ENCODE data around the gene CLK2.
"Not testable (repeated sequence)": the region's sequence is repeated elsewhere in the genome, so short reads cannot be mapped to it uniquely, and the experiment has no call there.

The CLK2 gene

DNA sequence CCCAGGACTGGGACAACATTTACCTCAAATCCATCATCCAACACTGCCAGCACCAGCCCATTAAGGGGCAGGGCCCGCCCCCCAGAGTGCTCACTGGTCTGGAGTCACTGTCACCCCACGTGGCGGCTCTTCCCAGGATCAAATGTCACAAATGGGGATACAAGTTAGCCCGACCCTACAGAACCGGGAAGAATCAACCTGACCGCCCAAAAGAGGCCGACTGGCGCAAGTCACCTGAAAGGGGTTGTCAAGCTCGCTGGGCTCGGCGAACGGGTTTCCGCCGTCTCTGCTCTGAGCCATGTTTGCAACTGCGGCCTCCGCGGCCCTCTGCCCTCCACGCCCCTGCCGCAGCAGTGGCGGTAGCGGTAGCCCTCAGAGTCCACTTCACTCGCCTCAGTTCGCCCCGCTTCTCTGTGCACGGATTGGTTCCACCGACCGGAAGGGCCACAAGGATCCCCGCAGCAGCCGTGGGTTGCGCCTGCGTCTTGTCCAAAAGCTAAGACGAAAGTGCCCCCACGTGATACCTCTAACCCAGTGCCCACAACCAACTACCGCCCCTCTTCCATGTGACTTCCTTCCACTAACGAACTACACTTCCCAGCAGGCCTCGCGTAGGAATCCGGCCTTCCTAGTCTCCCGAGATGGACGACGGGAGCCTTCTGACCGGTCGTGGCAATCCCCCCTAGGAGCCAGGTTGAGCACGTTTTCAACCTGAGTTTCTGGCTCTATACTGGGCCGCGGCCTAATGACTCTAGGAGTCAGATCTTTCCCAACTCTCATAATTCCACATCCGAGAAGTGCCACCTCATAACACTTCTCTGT is 11.2 kb downstream of the CLK2 start, which contains the start of gene SCAMP3:
TSS of gene SCAMP3 (minus strand) at position 509 of the 822 bp plus-strand sequence. CDS start at position 300, 209 bp downstream.
- peak; percentile 84 to 94 for DNase-seq

DNA sequence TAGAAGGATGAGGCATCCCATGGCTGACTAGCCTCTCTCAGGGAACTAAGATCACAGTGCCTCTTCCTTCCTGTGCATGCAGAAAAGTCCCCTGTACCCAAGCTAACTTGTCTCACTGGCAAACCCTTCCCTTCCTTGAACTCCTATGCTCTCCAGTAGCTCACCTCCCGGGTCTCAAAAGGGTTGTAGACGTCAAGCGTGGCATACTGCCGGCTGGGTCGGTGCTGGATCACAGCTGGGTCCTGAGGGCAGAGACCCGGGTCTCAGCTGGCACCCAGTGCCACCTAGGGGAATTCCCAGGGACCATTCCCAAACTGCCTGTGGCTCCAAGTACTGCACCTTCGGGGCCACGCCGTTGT is 11.8 kb downstream of the CLK2 start:
- no peak for DNase-seq

DNA sequence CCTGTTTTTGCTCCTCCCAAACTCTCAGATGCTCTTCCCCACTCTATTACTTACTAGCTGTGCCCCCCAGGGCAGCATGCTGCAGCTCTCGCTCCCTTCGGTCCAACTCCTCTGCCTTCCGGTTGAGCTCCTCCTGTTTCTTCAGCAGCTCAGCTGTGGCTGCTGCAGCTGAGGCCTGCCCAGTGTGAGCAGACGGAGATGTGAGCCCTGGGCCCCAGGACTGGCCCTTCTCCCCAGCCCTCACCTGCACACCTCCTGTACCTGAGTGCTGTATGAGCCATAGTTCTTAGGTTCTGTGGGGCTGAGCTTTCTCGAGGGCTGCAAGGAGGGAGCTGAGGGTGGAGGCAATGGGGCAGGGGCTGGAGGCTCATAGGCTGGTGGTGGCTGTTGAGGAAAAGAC is 13.0 kb downstream of the CLK2 start:
- DNase-seq = no peak

DNA sequence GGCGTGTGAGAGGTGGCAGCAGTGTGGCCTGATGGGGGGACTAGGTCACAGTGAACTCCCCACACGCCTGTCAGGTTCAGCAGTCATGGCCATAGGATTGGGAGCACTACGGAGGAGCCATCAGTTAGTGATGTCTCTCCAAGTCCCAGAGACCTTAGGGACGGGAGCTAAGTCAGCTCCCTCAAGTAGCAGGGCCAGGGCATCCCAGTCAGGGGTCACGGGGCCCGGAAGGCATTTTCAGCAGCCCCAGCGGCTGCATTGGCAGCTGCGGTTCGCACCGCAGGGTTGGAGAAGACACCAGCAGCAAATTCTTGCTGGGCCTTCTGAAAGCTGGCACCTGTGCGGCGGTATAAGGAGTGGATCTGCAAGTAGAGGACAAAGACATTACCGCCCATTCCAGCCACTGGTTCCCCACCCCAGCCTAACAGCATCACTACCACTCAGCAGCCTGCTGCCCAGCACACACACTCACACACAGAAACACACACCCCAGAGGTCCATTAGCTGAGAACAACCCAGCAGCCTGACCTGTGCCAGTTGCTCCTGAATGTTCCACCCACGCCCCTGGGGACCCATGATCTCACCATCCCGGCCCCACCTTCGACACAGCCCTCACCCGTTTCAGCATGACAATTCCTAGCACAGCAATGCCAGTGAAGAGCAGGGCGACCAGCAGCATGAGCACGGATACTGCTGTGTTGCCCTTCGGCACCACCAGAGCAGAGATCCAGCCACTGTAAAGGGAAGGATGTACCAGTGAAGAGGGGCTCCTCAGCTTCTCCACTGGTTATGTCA is 17.0 kb downstream of the CLK2 start:
- no peak for DNase-seq

DNA sequence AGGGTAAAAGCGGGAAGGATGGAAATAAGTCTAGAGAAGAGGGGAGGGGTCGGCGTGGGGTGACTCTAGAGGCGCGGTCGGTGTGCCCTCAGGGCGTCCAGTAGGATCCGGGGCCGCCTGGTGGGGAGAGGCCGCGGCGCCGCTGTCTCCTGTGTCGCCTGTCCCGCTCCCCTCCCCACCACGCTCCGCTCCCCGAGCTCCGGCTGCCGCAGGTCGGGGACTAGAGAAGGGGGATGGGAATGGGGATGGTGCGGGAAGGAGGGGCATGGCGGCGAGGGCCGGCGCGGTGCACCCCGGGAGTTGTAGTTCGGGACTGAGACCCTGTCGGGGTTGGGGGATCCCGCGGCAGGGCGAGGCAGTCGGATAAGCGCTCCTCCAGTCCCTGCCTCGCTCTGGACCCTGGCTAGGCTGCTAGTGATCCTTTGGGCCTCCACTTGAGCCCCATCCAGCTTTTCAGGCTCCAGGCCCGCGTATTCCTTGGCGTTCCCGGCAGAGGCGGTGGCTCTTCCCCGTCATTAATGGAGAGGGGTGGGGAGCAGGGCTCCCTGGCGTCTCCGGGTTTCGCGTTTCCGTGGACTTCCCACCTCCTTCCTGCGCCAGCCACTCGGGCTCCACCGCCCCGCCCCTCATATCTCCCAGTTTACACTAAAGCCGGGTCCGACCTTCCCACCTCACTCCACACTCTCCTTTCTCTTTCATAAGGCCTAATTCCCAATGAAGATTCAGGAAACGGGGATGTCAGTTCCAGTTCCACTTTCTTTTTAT is 17.9 kb downstream of the CLK2 start, which contains the start of gene ENTREP3:
TSS of gene ENTREP3 (minus strand) at position 241 of the 765 bp plus-strand sequence. CDS start 606 bp downstream, outside the sequence.
- DNase-seq = peak; percentile 34 to 35

DNA sequence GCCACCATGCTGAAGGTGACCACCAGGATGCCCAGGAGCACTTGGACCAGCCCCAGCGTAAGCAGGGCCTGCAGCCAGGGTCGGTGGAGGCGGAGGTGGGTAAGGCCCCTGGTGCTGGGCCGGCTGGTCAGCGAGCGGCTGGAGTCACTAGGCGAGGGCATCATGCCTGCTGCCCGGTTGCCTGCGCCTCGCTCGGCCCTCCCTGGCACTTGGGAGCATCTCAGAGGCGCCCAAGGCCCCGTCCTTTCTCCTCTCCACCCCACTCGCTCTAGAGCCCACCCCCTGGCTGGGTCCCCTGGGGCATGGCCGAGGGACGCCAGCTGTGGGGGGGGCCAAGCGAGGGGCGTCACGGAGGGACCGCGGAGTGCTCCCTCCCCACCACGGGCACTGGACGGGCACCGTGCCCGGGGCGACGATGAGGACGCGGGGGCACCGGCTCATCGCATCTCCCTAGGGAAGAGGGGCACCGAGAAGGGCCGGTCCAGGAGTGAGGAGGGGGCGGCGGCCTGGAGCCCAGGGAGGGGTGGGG is 18.5 kb downstream of the CLK2 start:
- DNase-seq = no peak

DNA sequence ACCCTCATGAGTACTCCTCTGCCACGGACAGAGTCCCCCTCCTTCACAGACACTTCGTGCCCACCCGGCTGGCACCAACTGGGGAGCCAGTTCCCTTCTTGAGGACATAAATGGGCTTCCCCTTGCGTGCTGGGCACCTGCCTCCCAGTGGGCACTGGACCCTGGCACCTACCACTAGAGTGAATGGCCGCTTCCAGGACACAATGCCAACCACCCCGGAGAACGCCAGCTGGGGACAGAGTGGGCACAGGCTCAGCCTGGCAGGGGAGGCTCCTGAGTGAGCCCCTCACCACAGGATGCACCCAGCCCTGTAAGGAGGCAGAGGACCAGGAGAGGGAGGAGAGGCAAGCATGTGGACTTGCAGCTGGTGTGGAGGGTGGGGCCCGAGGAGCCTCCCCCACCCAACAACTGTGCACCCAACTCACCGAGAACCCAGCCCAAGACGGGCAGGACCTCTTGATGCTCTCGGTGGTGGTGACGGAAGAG is 19.0 kb downstream of the CLK2 start:
- no peak for DNase-seq

DNA sequence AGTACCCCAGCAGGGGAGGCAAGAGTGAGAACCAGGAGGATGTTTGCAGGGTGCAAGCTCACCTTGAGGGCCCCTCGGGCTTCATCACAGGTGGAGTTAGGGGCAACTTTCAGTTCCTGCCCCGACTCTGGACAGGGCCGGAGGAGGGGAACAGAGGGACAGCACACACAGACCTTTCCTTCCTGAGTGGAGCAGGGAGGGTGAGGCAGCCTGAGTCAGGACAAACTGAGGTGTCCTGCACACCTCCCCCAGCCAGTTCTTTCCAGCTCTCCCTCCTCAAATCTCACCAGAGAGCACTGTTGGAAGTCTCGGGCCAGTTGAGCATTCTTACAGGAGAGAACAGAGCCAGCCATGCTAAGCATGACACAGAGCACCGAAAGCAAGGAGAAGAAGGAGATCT is 19.5 kb downstream of the CLK2 start:
- no peak for DNase-seq

DNA sequence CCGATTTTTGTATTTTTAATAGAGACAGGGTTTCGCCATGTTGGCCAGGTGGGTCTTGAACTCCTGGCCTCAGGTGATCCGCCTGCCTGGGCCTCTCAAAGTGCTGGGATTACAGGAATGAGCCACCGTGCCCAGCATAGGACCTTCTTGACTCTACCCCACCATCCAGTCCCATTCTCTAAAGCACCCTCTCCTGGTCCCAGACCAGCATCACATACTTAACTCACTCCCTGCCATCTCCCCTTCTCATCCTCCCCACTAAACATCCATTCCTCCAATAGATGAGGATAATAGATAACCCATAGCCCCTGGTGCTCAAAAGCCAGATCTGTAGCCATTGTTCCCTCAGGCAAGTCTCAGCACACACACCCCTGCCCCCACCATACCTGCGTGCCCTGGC is 20.1 kb downstream of the CLK2 start:
- DNase-seq = no peak

DNA sequence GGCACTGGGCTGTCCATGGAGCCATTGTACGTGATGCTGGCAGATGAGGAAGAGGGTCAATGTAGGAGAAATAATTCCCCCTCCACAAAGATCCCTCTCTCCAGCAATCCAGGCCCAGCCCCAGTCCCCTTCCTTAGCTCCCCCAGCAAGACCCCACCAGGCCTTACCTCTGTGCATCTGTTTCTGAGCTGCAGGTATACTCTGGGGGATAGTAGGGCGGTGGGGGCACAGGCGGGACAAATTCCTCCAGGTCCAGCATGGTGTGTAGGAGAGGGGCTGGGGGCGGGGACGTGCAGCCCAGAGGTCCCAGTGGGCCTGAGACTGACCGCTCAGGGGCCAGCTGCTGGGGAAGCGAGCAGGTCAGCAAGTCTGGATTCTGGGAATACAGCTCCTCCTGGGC is 21.7 kb downstream of the CLK2 start:
- DNase-seq = no peak

DNA sequence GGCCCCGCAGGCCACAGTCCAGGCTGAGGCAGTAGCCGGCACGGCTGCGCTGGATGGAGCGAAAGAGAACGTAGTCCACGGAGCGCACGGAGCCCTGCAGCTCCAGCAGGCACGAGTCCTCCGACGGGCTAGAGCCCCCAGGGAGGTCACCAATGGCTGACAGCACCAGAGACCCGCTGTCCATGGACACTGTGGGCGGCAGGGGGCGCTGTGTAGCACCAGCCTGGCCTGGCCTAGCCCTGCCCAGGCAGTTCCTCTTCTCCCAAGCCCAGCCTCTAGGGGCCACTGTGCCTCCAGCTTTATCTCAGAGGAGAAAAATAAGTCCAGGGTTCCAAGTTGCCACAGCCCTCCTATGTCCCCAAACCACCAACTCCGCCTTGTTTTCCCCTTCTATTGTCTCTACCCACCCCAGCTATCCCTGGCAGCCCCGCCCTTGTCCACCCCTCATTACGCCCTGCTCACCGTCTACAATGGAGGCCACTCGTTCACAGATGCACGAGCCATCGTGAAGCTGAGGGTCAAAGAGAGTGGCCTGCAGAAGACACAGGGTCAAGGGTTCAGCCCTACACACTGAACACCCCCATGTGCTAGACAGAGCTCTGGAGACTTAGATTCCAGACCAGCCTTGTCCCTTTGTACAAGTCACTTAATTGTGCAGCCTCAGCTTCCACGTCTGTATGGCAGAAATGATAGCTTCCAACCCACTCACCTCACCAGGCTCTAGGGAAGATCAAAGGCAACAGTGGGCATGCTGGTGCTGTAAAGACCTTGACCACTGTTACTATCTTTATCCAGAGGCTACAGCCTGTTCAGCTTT is 22.5 kb downstream of the CLK2 start:
- peak; percentile 53 to 77 for DNase-seq

DNA sequence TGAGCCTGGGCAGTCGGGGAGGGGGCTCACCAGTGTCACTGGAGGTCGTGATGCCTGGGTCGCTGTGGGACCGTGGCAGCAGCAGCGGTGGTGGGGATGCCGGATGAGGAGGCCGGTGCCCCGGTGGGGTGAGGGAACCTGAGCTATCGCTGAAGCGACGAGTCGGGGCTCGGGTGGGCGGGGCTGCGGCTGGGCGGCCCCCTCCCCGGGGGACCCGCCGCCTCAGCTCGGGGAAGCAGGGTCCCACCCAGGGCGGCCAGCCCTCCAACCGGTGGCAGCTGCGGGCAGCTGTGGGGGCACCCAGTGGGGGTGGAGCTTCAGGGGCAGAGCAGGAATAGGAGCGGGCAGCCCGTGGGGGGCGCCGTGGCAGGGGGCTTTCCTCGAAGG is 23.1 kb downstream of the CLK2 start:
- no peak for DNase-seq

DNA sequence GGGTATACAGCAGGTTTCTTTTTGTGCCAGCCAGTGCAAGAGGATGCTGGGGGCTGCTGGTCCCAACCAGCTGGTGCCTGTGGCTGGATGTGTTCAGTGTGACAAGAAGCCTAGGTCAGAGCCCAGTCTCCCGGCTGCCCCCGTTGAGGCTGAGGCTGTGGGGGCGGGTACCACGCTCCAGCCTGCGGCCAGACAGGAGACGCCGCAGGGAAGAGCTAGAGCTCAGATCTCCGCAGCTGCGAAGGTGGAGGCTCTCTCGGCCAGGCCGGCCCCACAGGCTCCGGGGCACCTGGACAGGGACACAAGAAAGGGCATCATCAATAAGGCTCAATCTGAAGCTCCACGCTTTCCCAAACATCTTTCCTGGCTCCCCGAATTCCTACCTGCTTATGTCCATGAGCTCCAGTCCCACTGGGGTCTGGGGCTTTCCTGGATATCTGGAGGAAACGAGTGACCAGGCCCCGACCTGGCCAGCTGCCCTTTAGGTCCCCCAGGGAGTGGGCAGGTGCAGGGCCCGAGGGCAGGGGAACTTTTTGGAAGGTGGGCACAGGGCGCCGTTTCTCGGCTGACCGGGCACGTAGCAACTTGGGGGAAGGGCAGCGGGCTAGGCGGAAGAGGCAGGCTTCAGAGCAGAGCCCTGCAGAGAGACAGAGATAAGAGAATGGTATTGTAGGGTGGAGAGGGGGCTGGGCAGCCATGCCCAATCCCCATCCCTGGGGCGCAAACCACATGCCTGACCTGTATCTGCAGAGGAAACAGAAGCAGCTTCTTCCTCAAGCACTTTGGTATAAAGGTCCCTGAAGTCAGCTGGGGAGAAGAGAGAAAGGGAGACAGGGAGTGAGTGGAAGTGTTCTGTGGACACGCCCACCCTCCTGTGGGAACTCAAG is 25.4 kb downstream of the CLK2 start:
- no peak for DNase-seq

DNA sequence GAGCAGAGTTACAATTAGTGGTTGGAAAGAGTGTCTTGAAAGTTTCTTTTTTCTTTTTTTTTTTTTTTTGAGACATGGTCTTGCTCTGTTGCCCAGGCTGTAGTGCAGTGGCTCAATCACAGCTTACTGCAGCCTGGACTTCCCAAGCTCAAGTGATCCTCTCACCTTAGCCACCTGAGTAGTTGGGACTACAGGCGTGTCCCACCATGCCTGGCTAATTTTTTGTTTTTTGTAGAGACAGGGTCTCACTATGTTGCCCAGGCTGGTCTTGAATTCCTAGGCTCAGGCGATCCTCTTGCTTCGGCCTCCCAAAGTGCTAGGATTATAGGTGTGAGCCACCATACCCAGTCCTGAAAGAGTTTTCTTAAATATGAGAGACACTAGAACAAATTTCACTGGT is 26.5 kb downstream of the CLK2 start:
- DNase-seq = not testable (repeated sequence)

DNA sequence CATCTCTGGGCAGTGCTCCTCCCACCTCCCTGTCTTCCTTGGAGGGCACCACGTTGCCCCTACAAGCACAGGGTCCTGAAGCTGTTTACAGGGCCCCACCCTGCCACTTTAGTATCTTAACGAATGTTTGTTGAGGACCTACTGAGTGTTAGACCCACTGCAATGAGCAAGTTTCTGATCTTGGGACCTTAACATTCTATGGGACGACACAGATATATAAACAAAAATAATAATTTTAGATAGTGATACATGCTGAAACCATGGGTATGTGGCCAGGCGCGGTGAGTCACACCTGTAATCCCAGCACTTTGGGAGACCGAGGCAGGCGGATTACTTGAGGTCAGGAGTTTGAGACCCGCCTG is 28.2 kb downstream of the CLK2 start:
- no peak for DNase-seq

DNA sequence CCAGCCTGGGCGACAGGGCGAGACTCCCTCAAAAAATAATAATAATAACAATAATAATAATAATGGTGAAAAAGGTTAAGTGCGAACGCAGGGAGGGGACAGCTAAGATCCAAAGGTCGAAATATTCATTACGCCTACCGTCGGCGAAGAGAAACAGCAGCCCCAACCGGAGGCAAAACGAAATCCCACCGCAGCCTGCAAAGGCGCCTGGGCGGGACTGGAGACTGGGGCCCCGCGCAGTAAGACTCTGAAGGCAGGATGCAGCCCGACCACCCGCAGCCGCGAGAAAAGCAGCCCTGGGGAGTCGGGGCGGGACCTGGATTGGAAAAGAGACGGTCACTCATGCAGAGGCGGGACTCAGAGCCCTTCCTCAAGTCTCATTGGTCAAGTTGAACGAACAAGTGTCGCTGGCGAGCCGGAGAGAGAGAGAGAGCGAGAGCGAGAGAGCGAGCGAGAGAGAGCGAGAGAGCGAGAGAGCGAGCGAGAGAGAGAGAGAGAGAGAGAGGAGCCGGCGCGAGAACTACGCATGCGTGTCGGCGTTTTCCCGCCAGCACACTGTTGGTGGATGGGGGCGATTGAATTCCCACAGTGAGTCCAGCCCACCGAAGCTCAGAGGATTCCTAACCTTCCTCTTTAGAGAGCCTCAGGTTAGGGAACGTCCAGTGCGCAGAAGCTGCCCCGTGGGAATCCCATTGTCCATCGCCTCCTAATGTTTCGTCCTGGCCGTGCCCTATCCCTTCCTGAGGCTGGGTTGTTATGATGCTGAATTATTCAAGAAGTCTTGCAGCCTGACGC is 28.7 kb downstream of the CLK2 start:
- DNase-seq = peak; percentile 93 to 95

DNA sequence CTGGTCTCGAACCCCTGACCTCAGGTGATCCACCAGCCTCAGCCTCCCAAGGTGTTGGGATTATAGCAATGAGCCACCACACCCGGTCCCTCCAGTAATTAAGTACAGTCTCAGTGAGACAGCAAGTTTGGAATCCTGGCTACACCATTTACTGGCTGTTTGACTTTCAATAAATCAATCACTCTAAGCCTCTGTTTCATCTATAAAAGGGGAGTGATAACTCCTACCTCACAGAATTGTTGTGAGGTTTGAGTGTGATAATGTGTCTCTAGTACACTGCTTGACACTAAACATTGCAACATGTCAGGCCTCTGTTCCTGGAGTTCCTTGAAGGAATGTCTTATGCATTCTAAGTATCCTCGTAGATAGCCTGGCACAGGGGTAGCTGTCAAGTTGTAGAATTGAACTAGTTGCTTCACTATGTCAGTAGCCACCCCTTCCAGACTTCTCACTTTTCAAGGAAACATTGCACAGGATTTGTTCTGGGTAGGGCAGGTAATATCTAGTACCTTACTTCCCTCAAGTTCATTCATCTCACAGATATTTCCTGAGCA is 30.4 kb downstream of the CLK2 start:
- no peak for DNase-seq

DNA sequence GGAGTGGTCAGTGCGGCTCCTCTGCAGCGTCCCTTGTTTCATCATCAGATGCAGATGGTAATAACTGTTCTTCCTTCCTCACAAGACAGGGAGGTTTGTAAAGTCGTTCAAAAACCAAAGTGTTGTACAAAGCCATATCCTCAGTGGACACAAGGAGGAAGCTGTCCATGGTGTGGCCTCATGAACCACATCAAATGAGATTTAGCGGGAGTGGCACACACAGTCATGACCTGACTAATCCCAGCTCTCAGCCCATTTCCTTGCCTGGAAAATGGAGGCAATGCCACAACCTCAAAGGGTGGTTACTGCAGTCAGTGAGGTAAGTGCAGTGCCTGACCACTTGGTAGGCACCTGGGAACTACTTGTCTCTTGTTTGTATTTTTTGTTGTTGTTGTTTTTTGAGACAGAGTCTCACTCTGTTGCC is 31.5 kb downstream of the CLK2 start:
- no peak for DNase-seq

DNA sequence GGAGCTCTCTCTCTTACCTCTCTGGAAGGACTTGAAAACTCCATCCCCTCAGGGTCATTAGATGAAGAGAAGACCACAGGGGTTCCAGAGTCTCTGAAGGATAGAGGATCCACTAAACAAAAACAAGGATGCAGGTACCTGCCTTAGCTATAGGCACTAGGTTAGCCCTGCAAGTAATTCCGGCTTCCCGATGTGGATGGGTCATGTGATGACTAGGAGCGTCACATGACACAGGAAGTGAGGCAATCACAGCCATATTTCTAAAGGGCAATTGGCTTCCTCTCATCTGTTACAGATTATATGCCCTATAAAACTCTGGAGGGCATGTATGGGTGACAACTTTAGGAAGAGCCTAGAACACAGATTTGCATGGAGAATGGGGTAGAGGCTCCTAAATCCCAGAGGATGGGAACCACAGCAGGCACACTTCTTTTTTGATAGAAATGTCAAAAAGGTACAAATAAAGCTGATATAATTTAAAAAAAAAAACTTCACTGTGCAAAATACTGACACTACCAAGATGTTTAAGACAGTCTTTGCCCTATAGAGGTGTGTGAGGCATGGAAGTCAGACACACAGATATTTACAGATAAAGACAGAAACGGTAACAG is 32.1 kb downstream of the CLK2 start:
- DNase-seq = peak; percentile 16 to 53

Measured in SW 1271 (cell line).